Loucy (cell line): Measurements from ENCODE around the gene PPP1R3D.
"Not testable (repeated sequence)": the region's sequence is repeated elsewhere in the genome, so short reads cannot be mapped to it uniquely, and the experiment has no call there.

Experiments
- H2AFZ ChIP-seq: fragments of 200-600 bp; sonication (generic); 2 replicates; pipeline ENCODE4 v1.6.0; 2016; ENCODE audit warnings: antibody characterized with exemption, mild to moderate bottlenecking, low read length, moderate library complexity
- H3F3A ChIP-seq: fragments of 200-600 bp; 2 replicates; pipeline ENCODE4 v1.6.0; 2016; ENCODE audit warnings: antibody characterized with exemption, low read depth, mild to moderate bottlenecking
- H3K27me3 ChIP-seq: fragments of 200-600 bp; sonication (generic); 2 replicates; pipeline ENCODE4 v1.6.1; 2014; ENCODE audit warnings: low read length, mild to moderate bottlenecking; ENCODE audit not compliant: insufficient read depth, poor library complexity, severe bottlenecking
- H3K36me3 ChIP-seq: fragments of 200-600 bp; sonication (generic); 2 replicates; pipeline ENCODE4 v1.6.1; 2016; ENCODE audit warnings: low read length; ENCODE audit not compliant: insufficient read depth
- H3K4me1 ChIP-seq: fragments of 200-600 bp; sonication (generic); 2 replicates; pipeline ENCODE4 v1.5.1; 2014; ENCODE audit warnings: low read length, mild to moderate bottlenecking; ENCODE audit not compliant: insufficient read depth, poor library complexity, severe bottlenecking
- H3K4me2 ChIP-seq: fragments of 200-600 bp; sonication (generic); 2 replicates; pipeline ENCODE4 v1.6.0; 2014; ENCODE audit warnings: antibody characterized with exemption, low read length, low read depth, mild to moderate bottlenecking; ENCODE audit not compliant: poor library complexity, severe bottlenecking
- H3K4me3 ChIP-seq: fragments of 200-600 bp; sonication (generic); 2 replicates; pipeline ENCODE4 v1.5.1; 2014; ENCODE audit warnings: low read length, mild to moderate bottlenecking, mixed read lengths; ENCODE audit not compliant: poor library complexity, severe bottlenecking
- H3K79me2 ChIP-seq: fragments of 200-600 bp; sonication (generic); 2 replicates; pipeline ENCODE4 v1.6.1; 2014; ENCODE audit warnings: low read length; ENCODE audit not compliant: insufficient read depth
- H3K9ac ChIP-seq: fragments of 200-600 bp; sonication (generic); 2 replicates; pipeline ENCODE4 v1.6.0; 2014; ENCODE audit warnings: mild to moderate bottlenecking, low read depth, low read length, moderate library complexity; ENCODE audit not compliant: poor library complexity, severe bottlenecking
- H3K9me2 ChIP-seq: fragments of 200-600 bp; sonication (generic); replicated peaks from 2 replicates; pipeline ENCODE4 v1.6.1; 2016; ENCODE audit warnings: low read depth, low read length, mixed read lengths
- H3K9me3 ChIP-seq: fragments of 200-600 bp; sonication (generic); 2 replicates; pipeline ENCODE4 v1.6.1; 2014; ENCODE audit warnings: mild to moderate bottlenecking, antibody characterized with exemption, low read length, low read depth; ENCODE audit not compliant: insufficient read depth
- H4K20me1 ChIP-seq: fragments of 200-600 bp; sonication (generic); 2 replicates; pipeline ENCODE4 v1.6.0; 2014; ENCODE audit warnings: antibody characterized with exemption, low read length, mild to moderate bottlenecking; ENCODE audit not compliant: insufficient read depth, poor library complexity, severe bottlenecking
- EZH2phosphoT487 ChIP-seq: fragments of 200-600 bp; IDR thresholded peaks from 2 replicates; pipeline ENCODE4 v1.6.1; 2018; ENCODE audit warnings: antibody characterized with exemption, mild to moderate bottlenecking, moderate library complexity, borderline replicate concordance
- TF ChIP-seq, protein P1 (sequence below): fragments of 200-600 bp; sonication (generic); conservative IDR thresholded peaks from 2 replicates; pipeline ENCODE4 v1.5.1; 2014; ENCODE audit warnings: mild to moderate bottlenecking, antibody characterized with exemption, low read length

Gene PPP1R3D

DNA sequence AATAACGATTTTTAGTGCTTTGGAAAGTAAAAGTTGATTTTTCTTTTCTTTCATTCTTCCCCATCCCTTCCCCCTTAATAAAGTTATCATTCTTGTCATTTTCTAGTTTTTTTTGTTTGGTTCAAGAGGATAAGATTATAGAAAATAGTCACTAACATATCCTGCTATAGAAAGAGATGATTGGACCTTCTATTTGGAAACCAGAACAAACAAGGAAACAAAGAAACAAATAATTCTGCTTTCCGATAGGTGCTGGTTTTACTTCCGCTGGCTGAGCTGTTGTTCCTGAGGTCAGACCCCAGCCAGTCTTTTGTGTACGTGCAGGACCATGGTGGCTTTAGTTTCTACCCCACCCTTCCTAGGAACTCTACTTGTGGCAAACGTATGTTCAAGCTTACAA lies 18.0 kb upstream of the PPP1R3D start, which contains the start of gene CDH26:
Gene CDH26, plus strand, starts transcription at position 301 of the 400 bp plus-strand sequence. CDS start 304 bp downstream, outside the sequence.
- Histone ChIP-seq H3K4me1 (no peaks in the 10 kb centered on the region), H3F3A (no peaks in the 10 kb centered on the region), H3K4me2 (no peak within 1 kb of the TSS), H3K27me3 (no peaks in the 10 kb centered on the region), H4K20me1 (no peaks in the 10 kb centered on the region), H3K4me3 (no peak within 1 kb of the TSS), H3K79me2 (no peaks in the 10 kb centered on the region), H3K36me3 (no peaks in the 10 kb centered on the region), H3K9me2 (no peaks in the 10 kb centered on the region), H3K9ac (no peak within 1 kb of the TSS), H2AFZ (no peak within 1 kb of the TSS), H3K9me3 (no peaks in the 10 kb centered on the region)
- TF ChIP-seq, protein P1, sequence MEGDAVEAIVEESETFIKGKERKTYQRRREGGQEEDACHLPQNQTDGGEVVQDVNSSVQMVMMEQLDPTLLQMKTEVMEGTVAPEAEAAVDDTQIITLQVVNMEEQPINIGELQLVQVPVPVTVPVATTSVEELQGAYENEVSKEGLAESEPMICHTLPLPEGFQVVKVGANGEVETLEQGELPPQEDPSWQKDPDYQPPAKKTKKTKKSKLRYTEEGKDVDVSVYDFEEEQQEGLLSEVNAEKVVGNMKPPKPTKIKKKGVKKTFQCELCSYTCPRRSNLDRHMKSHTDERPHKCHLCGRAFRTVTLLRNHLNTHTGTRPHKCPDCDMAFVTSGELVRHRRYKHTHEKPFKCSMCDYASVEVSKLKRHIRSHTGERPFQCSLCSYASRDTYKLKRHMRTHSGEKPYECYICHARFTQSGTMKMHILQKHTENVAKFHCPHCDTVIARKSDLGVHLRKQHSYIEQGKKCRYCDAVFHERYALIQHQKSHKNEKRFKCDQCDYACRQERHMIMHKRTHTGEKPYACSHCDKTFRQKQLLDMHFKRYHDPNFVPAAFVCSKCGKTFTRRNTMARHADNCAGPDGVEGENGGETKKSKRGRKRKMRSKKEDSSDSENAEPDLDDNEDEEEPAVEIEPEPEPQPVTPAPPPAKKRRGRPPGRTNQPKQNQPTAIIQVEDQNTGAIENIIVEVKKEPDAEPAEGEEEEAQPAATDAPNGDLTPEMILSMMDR = no peak
- no peak for TF ChIP-seq EZH2phosphoT487

DNA sequence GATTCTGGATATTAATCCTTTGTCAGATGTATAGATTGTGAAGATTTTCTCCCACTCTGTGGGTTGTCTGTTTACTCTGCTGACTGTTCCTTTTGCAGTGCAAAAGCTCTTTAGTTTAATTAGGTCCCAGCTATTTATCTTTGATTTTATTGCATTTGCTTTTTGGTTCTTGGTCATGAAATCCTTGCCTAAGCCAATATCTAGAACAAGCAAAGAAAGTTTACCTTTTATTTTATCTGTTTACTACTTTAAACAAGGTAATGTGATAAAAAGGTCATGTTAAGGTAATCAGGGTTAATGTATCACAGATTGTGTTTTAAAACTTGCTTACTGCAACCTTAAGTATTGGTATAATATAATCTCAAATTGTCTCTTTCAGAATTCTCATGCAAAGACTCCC lies 17.5 kb upstream of the PPP1R3D start:
- H3K9ac ChIP-seq, H3K36me3 ChIP-seq, H3K9me3 ChIP-seq, H3F3A ChIP-seq, H3K4me1 ChIP-seq, H3K4me3 ChIP-seq, H3K79me2 ChIP-seq, H4K20me1 ChIP-seq, H3K9me2 ChIP-seq, H2AFZ ChIP-seq, H3K27me3 ChIP-seq, H3K4me2 ChIP-seq: not testable (repeated sequence)

DNA sequence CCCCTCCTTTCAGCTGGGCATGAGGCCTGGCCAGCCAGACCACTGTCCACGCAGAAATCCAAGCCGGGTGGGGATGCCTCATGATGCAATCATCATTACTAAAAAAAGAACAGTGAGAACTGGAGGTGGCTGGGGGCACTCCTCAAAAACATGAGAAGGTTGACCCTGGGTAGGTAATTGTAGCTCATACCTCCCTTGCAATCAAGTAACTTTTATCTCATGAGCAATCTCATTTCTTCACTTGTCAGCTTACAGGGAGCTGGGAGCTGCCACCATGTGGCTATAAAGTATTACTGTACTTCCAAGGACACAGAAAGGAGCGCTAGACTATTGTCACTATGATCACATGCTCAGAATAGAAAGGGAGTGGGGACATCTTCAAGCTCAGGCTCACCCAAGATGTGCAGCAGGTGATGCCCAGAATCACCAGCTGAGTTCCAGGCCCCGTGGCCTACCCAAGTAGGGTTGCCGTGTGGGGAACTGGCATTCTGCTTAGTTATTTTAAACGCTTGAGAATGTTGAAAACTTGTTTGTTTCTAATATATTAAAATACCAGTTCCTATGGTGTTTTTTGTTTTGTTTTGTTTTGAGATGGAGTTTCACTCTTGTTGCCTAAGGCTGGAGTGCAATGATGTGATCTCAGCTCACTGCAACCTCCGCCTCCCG lies 15.2 kb upstream of the PPP1R3D start:
- no peak for TF ChIP-seq EZH2phosphoT487
- TF ChIP-seq, protein P1 = peak; percentile 64
- Histone ChIP-seq H3F3A (no peaks in the 10 kb centered on the region), H2AFZ (no peak overlapping the region)

DNA sequence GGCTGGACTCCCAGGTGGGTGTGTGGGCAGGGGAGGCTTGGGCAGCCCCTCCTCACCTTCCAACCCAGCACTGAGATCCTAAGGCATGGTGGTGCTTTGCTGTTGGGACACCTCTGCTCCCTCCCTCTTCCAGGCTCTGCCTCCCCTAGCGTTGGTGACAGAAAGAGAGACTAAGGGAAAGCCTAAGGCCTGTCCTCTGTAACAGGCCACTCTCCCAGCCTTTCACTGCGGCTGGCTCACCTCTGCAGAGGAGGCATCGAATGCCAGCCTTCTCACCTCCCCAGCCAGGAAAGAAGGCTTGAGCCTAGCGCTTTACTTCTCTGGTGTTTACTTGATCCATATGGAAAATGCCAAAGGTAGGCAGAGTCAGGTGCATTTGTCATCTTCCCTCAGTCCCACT lies 14.6 kb upstream of the PPP1R3D start:
- Histone ChIP-seq H2AFZ (no peak overlapping the region), H3K36me3 (no peaks in the 10 kb centered on the region), H4K20me1 (no peaks in the 10 kb centered on the region), H3K9me2 (no peaks in the 10 kb centered on the region), H3K9me3 (no peaks in the 10 kb centered on the region), H3K4me3 (no peak overlapping the region), H3K27me3 (no peaks in the 10 kb centered on the region), H3K79me2 (no peaks in the 10 kb centered on the region), H3K9ac (no peak overlapping the region), H3F3A (no peaks in the 10 kb centered on the region), H3K4me1 (no peaks in the 10 kb centered on the region), H3K4me2 (no peak overlapping the region)
- TF ChIP-seq EZH2phosphoT487 = no peak
- TF ChIP-seq, protein P1 = no peak

More for the DNA sequence above, 15.2 kb upstream of the PPP1R3D start:
- H3K9me2 ChIP-seq = no peaks in the 10 kb centered on the region
- H3K36me3 ChIP-seq = no peaks in the 10 kb centered on the region
- no peaks in the 10 kb centered on the region for H4K20me1 ChIP-seq
- H3K4me2 ChIP-seq = no peak overlapping the region
- no peak overlapping the region for H3K4me3 ChIP-seq
- H3K4me1 ChIP-seq = no peaks in the 10 kb centered on the region
- no peaks in the 10 kb centered on the region for H3K27me3 ChIP-seq
- H3K9ac ChIP-seq = no peak overlapping the region
- H3K9me3 ChIP-seq = no peaks in the 10 kb centered on the region
- no peaks in the 10 kb centered on the region for H3K79me2 ChIP-seq
